ENCODE data around the gene FAM219B.
A peak's percentile ranks its signal among the peaks of the same experiment; 100 is the strongest.

Gene FAM219B

GRCh38 chr15:74865316-74865715, 41.3 kb downstream of the FAM219B start:
- no peak for DNase-seq (ENCODE audit: low read depth, low spot score)
- Histone ChIP-seq H3K9me3 (ENCODE audit: low read depth, low read length) (no peaks in the 10 kb centered on the region), H3K9ac (ENCODE audit: insufficient read length) (no peak overlapping the region), H3K36me3 (ENCODE audit: insufficient read depth, low read length) (peaks cover 25% of the 10 kb centered on the region), H3K27ac (peak overlapping the region; percentile 96), H3K4me3 (no peak overlapping the region)
- TF ChIP-seq POLR2AphosphoS5 (IDR thresholded peaks at IDR 0.05; ENCODE audit: borderline replicate concordance, low read depth, low read length) (no peak), FOXP2 (optimal IDR thresholded peaks at IDR 0.05; ENCODE audit: control extremely low read depth, extremely low read length, insufficient read depth) (no peak), EZH2 (IDR thresholded peaks at IDR 0.05) (no peak)

- Histone ChIP-seq H3K36me3 (ENCODE audit: insufficient read depth, low read length) (peaks cover 20% of the 10 kb centered on the region), H3K9ac (ENCODE audit: insufficient read length) (no peak overlapping the region), H3K9me3 (ENCODE audit: low read depth, low read length) (no peaks in the 10 kb centered on the region), H3K27ac (peak overlapping the region; percentile 54), H3K4me3 (no peak overlapping the region)
- DNase-seq (ENCODE audit: low read depth, low spot score): no peak
- TF ChIP-seq EZH2 (IDR thresholded peaks at IDR 0.05) (no peak), FOXP2 (optimal IDR thresholded peaks at IDR 0.05; ENCODE audit: control extremely low read depth, extremely low read length, insufficient read depth) (no peak)
These were observed 42.4 kb downstream of the FAM219B start for GRCh38 chr15:74864296-74864695.

GRCh38 chr15:74863239-74864056, 43.2 kb downstream of the FAM219B start:
- peak overlapping the region; percentile 68 for H3K27ac ChIP-seq
- DNase-seq (ENCODE audit: low read depth, low spot score): no peak
- H3K9ac ChIP-seq (ENCODE audit: insufficient read length): no peak overlapping the region

GRCh38 chr15:74858369-74858740, 48.3 kb downstream of the FAM219B start:
- Histone ChIP-seq H3K9ac (ENCODE audit: insufficient read length) (no peak overlapping the region), H3K9me3 (ENCODE audit: low read depth, low read length) (no peaks in the 10 kb centered on the region), H3K36me3 (ENCODE audit: insufficient read depth, low read length) (peaks cover 12% of the 10 kb centered on the region; the same call in 1 of the 2 replicates), H3K27ac (peak overlapping the region; percentile 11; the same call in 1 of the 2 replicates), H3K4me3 (no peak overlapping the region)
- TF ChIP-seq POLR2AphosphoS5 (IDR thresholded peaks at IDR 0.05; ENCODE audit: borderline replicate concordance, low read depth, low read length): no peak
- no peak for TF ChIP-seq EZH2 (IDR thresholded peaks at IDR 0.05)
- no peak for TF ChIP-seq FOXP2 (optimal IDR thresholded peaks at IDR 0.05; ENCODE audit: control extremely low read depth, extremely low read length, insufficient read depth)
- DNase-seq (ENCODE audit: low read depth, low spot score): no peak

More at GRCh38 chr15:74863239-74864056, 43.2 kb downstream of the FAM219B start:
- no peak overlapping the region for H3K4me3 ChIP-seq
- H3K36me3 ChIP-seq (ENCODE audit: insufficient read depth, low read length): peaks cover 15% of the 10 kb centered on the region
- no peaks in the 10 kb centered on the region for H3K9me3 ChIP-seq (ENCODE audit: low read depth, low read length)
- TF ChIP-seq EZH2 (IDR thresholded peaks at IDR 0.05): no peak

- TF ChIP-seq POLR2AphosphoS5 (IDR thresholded peaks at IDR 0.05; ENCODE audit: borderline replicate concordance, low read depth, low read length) (no peak), EZH2 (IDR thresholded peaks at IDR 0.05) (no peak), FOXP2 (optimal IDR thresholded peaks at IDR 0.05; ENCODE audit: control extremely low read depth, extremely low read length, insufficient read depth) (no peak)
- H3K4me3 ChIP-seq: no peak overlapping the region
- H3K9ac ChIP-seq (ENCODE audit: insufficient read length): no peak overlapping the region
- no peaks in the 10 kb centered on the region for H3K9me3 ChIP-seq (ENCODE audit: low read depth, low read length)
- DNase-seq (ENCODE audit: low read depth, low spot score): no peak
- H3K27ac ChIP-seq: 0 out of 2 replicates have a peak overlapping the region, but pooled peaks have one; percentile 13
- H3K36me3 ChIP-seq (ENCODE audit: insufficient read depth, low read length): peaks cover 17% of the 10 kb centered on the region; the same call in 1 of the 2 replicates
These were observed 48.8 kb downstream of the FAM219B start for GRCh38 chr15:74857671-74858368.

GRCh38 chr15:74857082-74857655, 49.5 kb downstream of the FAM219B start:
- H3K9ac ChIP-seq (ENCODE audit: insufficient read length): no peak overlapping the region
- H3K9me3 ChIP-seq (ENCODE audit: low read depth, low read length): no peaks in the 10 kb centered on the region
- peaks cover 22% of the 10 kb centered on the region; the same call in 1 of the 2 replicates for H3K36me3 ChIP-seq (ENCODE audit: insufficient read depth, low read length)
- H3K27ac ChIP-seq: no peak overlapping the region
- no peak for DNase-seq (ENCODE audit: low read depth, low spot score)
- TF ChIP-seq POLR2AphosphoS5 (IDR thresholded peaks at IDR 0.05; ENCODE audit: borderline replicate concordance, low read depth, low read length) (no peak), FOXP2 (optimal IDR thresholded peaks at IDR 0.05; ENCODE audit: control extremely low read depth, extremely low read length, insufficient read depth) (no peak), EZH2 (IDR thresholded peaks at IDR 0.05) (no peak)
- H3K4me3 ChIP-seq: no peak overlapping the region

- H3K36me3 ChIP-seq (ENCODE audit: insufficient read depth, low read length): peaks cover 28% of the 10 kb centered on the region; the same call in 1 of the 2 replicates
- TF ChIP-seq POLR2AphosphoS5 (IDR thresholded peaks at IDR 0.05; ENCODE audit: borderline replicate concordance, low read depth, low read length): no peak
- no peak for DNase-seq (ENCODE audit: low read depth, low spot score)
- H3K9ac ChIP-seq (ENCODE audit: insufficient read length): no peak overlapping the region
- H3K27ac ChIP-seq: no peak overlapping the region
- no peaks in the 10 kb centered on the region for H3K9me3 ChIP-seq (ENCODE audit: low read depth, low read length)
- no peak overlapping the region for H3K4me3 ChIP-seq
These were observed 50.1 kb downstream of the FAM219B start for GRCh38 chr15:74856537-74856936.

GRCh38 chr15:74855857-74856256, 50.8 kb downstream of the FAM219B start:
- Histone ChIP-seq H3K36me3 (ENCODE audit: insufficient read depth, low read length) (peaks cover 35% of the 10 kb centered on the region; the same call in 1 of the 2 replicates), H3K4me3 (no peak overlapping the region), H3K9me3 (ENCODE audit: low read depth, low read length) (no peaks in the 10 kb centered on the region), H3K9ac (ENCODE audit: insufficient read length) (no peak overlapping the region), H3K27ac (no peak overlapping the region)
- DNase-seq (ENCODE audit: low read depth, low spot score): no peak
- TF ChIP-seq EZH2 (IDR thresholded peaks at IDR 0.05) (no peak), FOXP2 (optimal IDR thresholded peaks at IDR 0.05; ENCODE audit: control extremely low read depth, extremely low read length, insufficient read depth) (no peak), POLR2AphosphoS5 (IDR thresholded peaks at IDR 0.05; ENCODE audit: borderline replicate concordance, low read depth, low read length) (no peak)

Measured in SK-N-MC (cell line).